ENCODE results near the gene CTCFL. TPM values are rescaled to one million over a fixed set of nuclear protein-coding genes. Genes with fewer than 3 reads are reported as not detected.

CTCFL gene
- total and polyA plus RNA-seq, 2 of the 13 experiments (the other 11 are each of a cell fraction or from before 2014, with no cell fraction given) = 0.04 TPM; not detected in 1

DNA sequence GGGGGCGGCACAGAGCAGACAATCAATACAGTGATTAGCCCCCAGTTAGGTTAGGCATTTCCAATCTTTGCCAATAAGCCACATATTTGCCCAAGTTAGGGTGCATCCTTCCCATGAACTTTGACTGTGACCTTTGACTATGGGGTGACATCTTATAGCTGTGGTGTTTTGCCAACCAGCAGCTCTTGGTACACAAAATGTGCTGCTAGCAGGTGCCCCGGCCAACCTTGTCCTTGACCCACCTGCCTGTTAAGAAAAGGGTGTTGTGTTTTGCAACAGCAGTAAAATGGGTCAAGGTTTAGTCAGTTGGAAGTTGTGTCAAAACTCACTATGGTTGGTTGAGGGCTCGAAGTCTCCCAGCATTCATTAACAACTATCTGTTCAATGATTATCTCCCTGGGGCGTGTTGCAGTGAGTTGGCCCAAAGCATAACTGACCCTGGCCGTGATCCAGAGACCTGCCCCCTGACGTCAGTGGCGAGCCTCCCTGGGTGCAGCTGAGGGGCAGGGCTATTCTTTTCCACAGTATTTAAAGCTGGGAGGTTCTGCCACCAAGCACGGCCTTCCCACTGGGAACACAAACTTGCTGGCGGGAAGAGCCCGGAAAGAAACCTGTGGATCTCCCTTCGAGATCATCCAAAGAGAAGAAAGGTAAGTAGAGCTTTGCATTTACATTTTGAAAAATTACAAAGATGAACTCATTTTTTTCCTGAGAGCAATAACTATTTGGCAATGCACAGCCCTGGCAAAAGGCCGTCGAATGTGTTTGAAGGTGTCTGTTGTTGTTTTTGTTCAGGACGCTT lies 35.8 kb upstream of the CTCFL start, which contains the start of gene PCK1 (continued):
- TF ChIP-seq, protein P1, sequence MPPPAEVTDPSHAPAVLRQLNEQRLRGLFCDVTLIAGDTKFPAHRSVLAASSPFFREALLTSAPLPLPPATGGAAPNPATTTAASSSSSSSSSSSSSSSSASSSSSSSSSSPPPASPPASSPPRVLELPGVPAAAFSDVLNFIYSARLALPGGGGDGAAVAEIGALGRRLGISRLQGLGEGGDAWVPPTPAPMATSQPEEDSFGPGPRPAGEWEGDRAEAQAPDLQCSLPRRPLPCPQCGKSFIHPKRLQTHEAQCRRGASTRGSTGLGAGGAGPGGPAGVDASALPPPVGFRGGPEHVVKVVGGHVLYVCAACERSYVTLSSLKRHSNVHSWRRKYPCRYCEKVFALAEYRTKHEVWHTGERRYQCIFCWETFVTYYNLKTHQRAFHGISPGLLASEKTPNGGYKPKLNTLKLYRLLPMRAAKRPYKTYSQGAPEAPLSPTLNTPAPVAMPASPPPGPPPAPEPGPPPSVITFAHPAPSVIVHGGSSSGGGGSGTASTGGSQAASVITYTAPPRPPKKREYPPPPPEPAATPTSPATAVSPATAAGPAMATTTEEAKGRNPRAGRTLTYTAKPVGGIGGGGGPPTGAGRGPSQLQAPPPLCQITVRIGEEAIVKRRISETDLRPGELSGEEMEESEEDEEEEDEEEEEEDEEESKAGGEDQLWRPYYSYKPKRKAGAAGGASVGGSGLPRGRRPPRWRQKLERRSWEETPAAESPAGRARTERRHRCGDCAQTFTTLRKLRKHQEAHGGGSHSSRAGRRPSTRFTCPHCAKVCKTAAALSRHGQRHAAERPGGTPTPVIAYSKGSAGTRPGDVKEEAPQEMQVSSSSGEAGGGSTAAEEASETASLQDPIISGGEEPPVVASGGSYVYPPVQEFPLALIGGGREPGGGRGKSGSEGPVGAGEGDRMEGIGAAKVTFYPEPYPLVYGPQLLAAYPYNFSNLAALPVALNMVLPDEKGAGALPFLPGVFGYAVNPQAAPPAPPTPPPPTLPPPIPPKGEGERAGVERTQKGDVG (CRISPR knock-in tag; IDR thresholded peaks at IDR 0.05; ENCODE audit: borderline replicate concordance) = peak; percentile 54; the same call in 1 of the 2 replicates
- TF ChIP-seq ZNF562 (CRISPR knock-in tag; IDR thresholded peaks at IDR 0.05; ENCODE audit: borderline replicate concordance) (no peak), ZNF136 (CRISPR knock-in tag; IDR thresholded peaks at IDR 0.05; ENCODE audit: low read depth) (peak; percentile 95; the same call in 1 of the 2 replicates), REPIN1 (CRISPR knock-in tag; IDR thresholded peaks at IDR 0.05; ENCODE audit: borderline replicate concordance, low read depth) (peak; percentile 82), ZNF629 (CRISPR knock-in tag; conservative IDR thresholded peaks at IDR 0.05) (peak; percentile 73; the same call in 1 of the 2 replicates), SPEN (CRISPR knock-in tag; IDR thresholded peaks at IDR 0.05; ENCODE audit: low read depth) (peak; percentile 74; the same call in 1 of the 2 replicates), FOXA3 (CRISPR knock-in tag; IDR thresholded peaks at IDR 0.05) (peak; percentile 91), ZNF784 (CRISPR knock-in tag; IDR thresholded peaks at IDR 0.05; ENCODE audit: borderline replicate concordance) (peak; percentile 94; the same call in 1 of the 2 replicates), ZNF607 (CRISPR knock-in tag; IDR thresholded peaks at IDR 0.05; ENCODE audit: borderline replicate concordance) (peak; percentile 94), ZNF446 (CRISPR knock-in tag; IDR thresholded peaks at IDR 0.05) (no peak), HNF1A (IDR thresholded peaks at IDR 0.05; ENCODE audit: low read depth) (peak; percentile 95), HNF1A (CRISPR knock-in tag; IDR thresholded peaks at IDR 0.05; ENCODE audit: borderline replicate concordance) (peak; percentile 97), SATB2 (CRISPR knock-in tag; IDR thresholded peaks at IDR 0.05) (no peak), MBD4 (IDR thresholded peaks at IDR 0.05; ENCODE audit: borderline replicate concordance, low read length) (peak; percentile 90; the same call in 1 of the 2 replicates)
- TF ChIP-seq, protein P2, sequence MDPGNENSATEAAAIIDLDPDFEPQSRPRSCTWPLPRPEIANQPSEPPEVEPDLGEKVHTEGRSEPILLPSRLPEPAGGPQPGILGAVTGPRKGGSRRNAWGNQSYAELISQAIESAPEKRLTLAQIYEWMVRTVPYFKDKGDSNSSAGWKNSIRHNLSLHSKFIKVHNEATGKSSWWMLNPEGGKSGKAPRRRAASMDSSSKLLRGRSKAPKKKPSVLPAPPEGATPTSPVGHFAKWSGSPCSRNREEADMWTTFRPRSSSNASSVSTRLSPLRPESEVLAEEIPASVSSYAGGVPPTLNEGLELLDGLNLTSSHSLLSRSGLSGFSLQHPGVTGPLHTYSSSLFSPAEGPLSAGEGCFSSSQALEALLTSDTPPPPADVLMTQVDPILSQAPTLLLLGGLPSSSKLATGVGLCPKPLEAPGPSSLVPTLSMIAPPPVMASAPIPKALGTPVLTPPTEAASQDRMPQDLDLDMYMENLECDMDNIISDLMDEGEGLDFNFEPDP (CRISPR knock-in tag; conservative IDR thresholded peaks at IDR 0.05) = no peak
- TF ChIP-seq, protein P3, sequence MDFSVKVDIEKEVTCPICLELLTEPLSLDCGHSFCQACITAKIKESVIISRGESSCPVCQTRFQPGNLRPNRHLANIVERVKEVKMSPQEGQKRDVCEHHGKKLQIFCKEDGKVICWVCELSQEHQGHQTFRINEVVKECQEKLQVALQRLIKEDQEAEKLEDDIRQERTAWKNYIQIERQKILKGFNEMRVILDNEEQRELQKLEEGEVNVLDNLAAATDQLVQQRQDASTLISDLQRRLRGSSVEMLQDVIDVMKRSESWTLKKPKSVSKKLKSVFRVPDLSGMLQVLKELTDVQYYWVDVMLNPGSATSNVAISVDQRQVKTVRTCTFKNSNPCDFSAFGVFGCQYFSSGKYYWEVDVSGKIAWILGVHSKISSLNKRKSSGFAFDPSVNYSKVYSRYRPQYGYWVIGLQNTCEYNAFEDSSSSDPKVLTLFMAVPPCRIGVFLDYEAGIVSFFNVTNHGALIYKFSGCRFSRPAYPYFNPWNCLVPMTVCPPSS (IDR thresholded peaks at IDR 0.05) = no peak
